ENCODE data around the gene NUDT15. TPM values are rescaled to one million over a fixed set of nuclear protein-coding genes. Genes with fewer than 3 reads are reported as not detected.
"Not testable (repeated sequence)": the region's sequence is repeated elsewhere in the genome, so short reads cannot be mapped to it uniquely, and the experiment has no call there.

The NUDT15 gene
- total RNA-seq, 6 experiments from 2014 or later = 18.0 to 25.5 (median 23.7) TPM

GRCh38 chr13:48042894-48043293, 5.4 kb downstream of the NUDT15 start:
- peak overlapping the region; percentile 86 for H3K27ac Mint-ChIP-seq
- H3K9me3 Mint-ChIP-seq = no peaks in the 10 kb centered on the region
- DNase-seq = no peak
- peaks cover 10% of the 10 kb centered on the region for H3K36me3 Mint-ChIP-seq (ENCODE audit: low read depth)
- no peaks in the 10 kb centered on the region for H3K27me3 Mint-ChIP-seq (ENCODE audit: insufficient read depth)
- H3K4me1 Mint-ChIP-seq (ENCODE audit: low read depth) = peaks cover 44% of the 10 kb centered on the region
- H3K4me3 Mint-ChIP-seq = no peak overlapping the region
- TF ChIP-seq CTCF (IDR thresholded peaks at IDR 0.05) = no peak

- peak overlapping the region; percentile 86 for H3K27ac Mint-ChIP-seq
- peak overlapping the region; percentile 50 for H3K4me3 Mint-ChIP-seq
- H3K9me3 Mint-ChIP-seq = no peaks in the 10 kb centered on the region
- H3K27me3 Mint-ChIP-seq (ENCODE audit: insufficient read depth) = no peaks in the 10 kb centered on the region
- peaks cover 36% of the 10 kb centered on the region for H3K4me1 Mint-ChIP-seq (ENCODE audit: low read depth)
- H3K36me3 Mint-ChIP-seq (ENCODE audit: low read depth) = peaks cover 10% of the 10 kb centered on the region
- TF ChIP-seq CTCF (IDR thresholded peaks at IDR 0.05) = no peak
- DNase-seq = peak; percentile 61
These were observed 6.4 kb downstream of the NUDT15 start for GRCh38 chr13:48043789-48044503.

GRCh38 chr13:48050550-48050949, 13.0 kb downstream of the NUDT15 start:
- H3K27ac Mint-ChIP-seq = no peak overlapping the region
- H3K4me3 Mint-ChIP-seq = no peak overlapping the region
- TF ChIP-seq CTCF (IDR thresholded peaks at IDR 0.05) = no peak
- peaks cover 13% of the 10 kb centered on the region for H3K36me3 Mint-ChIP-seq (ENCODE audit: low read depth)
- DNase-seq = no peak
- no peaks in the 10 kb centered on the region; the same call in 1 of the 2 replicates for H3K27me3 Mint-ChIP-seq (ENCODE audit: insufficient read depth)
- H3K9me3 Mint-ChIP-seq = no peaks in the 10 kb centered on the region
- no peaks in the 10 kb centered on the region for H3K4me1 Mint-ChIP-seq (ENCODE audit: low read depth)

- no peak overlapping the region for H3K4me3 Mint-ChIP-seq
- no peak overlapping the region for H3K27ac Mint-ChIP-seq
- no peaks in the 10 kb centered on the region; the same call in 1 of the 2 replicates for H3K27me3 Mint-ChIP-seq (ENCODE audit: insufficient read depth)
- H3K4me1 Mint-ChIP-seq (ENCODE audit: low read depth) = no peaks in the 10 kb centered on the region
- no peak for DNase-seq
- peaks cover 18% of the 10 kb centered on the region for H3K36me3 Mint-ChIP-seq (ENCODE audit: low read depth)
- no peak for TF ChIP-seq CTCF (IDR thresholded peaks at IDR 0.05)
- no peaks in the 10 kb centered on the region for H3K9me3 Mint-ChIP-seq
These were observed 17.1 kb downstream of the NUDT15 start for GRCh38 chr13:48054601-48055000.

- H3K27ac Mint-ChIP-seq = no peak overlapping the region
- TF ChIP-seq CTCF (IDR thresholded peaks at IDR 0.05) = no peak
- DNase-seq = no peak
- H3K4me3 Mint-ChIP-seq = no peak overlapping the region
- no peaks in the 10 kb centered on the region for H3K4me1 Mint-ChIP-seq (ENCODE audit: low read depth)
- H3K36me3 Mint-ChIP-seq (ENCODE audit: low read depth) = peaks cover 16% of the 10 kb centered on the region
- H3K9me3 Mint-ChIP-seq = no peaks in the 10 kb centered on the region
- H3K27me3 Mint-ChIP-seq (ENCODE audit: insufficient read depth) = no peaks in the 10 kb centered on the region; the same call in 1 of the 2 replicates
These were observed 18.2 kb downstream of the NUDT15 start for GRCh38 chr13:48055712-48056111.

- H3K4me1 Mint-ChIP-seq (ENCODE audit: low read depth) = not testable (repeated sequence)
These were observed 21.0 kb downstream of the NUDT15 start for GRCh38 chr13:48058536-48058935.

GRCh38 chr13:48059951-48060350, 22.4 kb downstream of the NUDT15 start:
- DNase-seq; H3K27me3 Mint-ChIP-seq (ENCODE audit: insufficient read depth); H3K36me3 Mint-ChIP-seq (ENCODE audit: low read depth); H3K4me3 Mint-ChIP-seq; H3K9me3 Mint-ChIP-seq; H3K27ac Mint-ChIP-seq; H3K4me1 Mint-ChIP-seq (ENCODE audit: low read depth): not testable (repeated sequence)

More at GRCh38 chr13:48058536-48058935, 21.0 kb downstream of the NUDT15 start:
- not testable (repeated sequence) for H3K36me3 Mint-ChIP-seq (ENCODE audit: low read depth); H3K27ac Mint-ChIP-seq; H3K27me3 Mint-ChIP-seq (ENCODE audit: insufficient read depth); H3K4me3 Mint-ChIP-seq; DNase-seq; H3K9me3 Mint-ChIP-seq

All from HFFc6 (cell line).